HCT116 (cell line): ENCODE data around the gene ZNF521.

Experiments
- ELF1 ChIP-seq: IDR thresholded peaks from 2 replicates; pipeline ENCODE4 v1.6.1; 2012; ENCODE audit warnings: low read depth, borderline replicate concordance
- POLR2A ChIP-seq: IDR thresholded peaks from 2 replicates; pipeline ENCODE4 v1.7.0; 2011; ENCODE audit warnings: borderline replicate concordance; ENCODE audit not compliant: insufficient read depth, insufficient read length; ENCODE audit errors: extremely low read depth
- TF ChIP-seq, protein P1 (sequence below), 3 experiments: fragments of 200-600 bp in 1 of 3; sonication (generic) in 1 of 3; IDR thresholded peaks in 2 of 3; conservative IDR thresholded peaks in 1 of 3; 2 replicates each; pipeline ENCODE4 v1.5.1; 2012 to 2017; ENCODE audit warnings: low read depth in 2 of 3, low read length in 2 of 3, antibody characterized with exemption in 1 of 3, borderline replicate concordance in 1 of 3, control low read depth in 1 of 3, mild to moderate bottlenecking in 1 of 3, mixed read lengths in 1 of 3, mixed run types in 1 of 3, moderate library complexity in 1 of 3; ENCODE audit not compliant: insufficient read depth in 1 of 3
- TF ChIP-seq, protein P2 (sequence below): IDR thresholded peaks from 2 replicates; pipeline ENCODE4 v1.6.1; 2012; ENCODE audit warnings: low read depth
- TF ChIP-seq, protein P3 (sequence below): IDR thresholded peaks from 2 replicates; pipeline ENCODE4 v1.6.1; 2011; ENCODE audit warnings: mild to moderate bottlenecking, low read length, moderate library complexity; ENCODE audit not compliant: insufficient replicate concordance; ENCODE audit errors: extremely low read depth

DNA sequence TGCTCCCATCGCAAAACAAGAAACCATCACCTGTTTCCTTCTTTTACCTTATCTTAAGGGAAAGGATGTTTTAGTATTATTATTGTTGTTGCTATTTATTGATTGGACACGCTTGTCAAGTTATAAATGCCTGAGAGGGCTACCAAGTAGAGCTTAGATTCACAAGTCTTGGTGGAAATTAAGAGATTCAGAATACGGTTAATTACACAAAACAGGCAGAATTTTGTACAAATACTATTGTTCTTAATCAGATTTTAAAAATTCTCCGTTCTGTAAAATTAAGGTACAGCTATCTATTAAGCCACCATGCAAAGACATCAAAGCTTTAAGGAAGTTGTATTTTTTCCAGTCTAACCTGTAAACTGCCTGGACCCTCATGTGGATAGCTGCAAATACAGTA lies 1.1 kb upstream of the ZNF521 start:
- TF ChIP-seq ELF1 (no peak), POLR2A (no peak)
- TF ChIP-seq, protein P1, sequence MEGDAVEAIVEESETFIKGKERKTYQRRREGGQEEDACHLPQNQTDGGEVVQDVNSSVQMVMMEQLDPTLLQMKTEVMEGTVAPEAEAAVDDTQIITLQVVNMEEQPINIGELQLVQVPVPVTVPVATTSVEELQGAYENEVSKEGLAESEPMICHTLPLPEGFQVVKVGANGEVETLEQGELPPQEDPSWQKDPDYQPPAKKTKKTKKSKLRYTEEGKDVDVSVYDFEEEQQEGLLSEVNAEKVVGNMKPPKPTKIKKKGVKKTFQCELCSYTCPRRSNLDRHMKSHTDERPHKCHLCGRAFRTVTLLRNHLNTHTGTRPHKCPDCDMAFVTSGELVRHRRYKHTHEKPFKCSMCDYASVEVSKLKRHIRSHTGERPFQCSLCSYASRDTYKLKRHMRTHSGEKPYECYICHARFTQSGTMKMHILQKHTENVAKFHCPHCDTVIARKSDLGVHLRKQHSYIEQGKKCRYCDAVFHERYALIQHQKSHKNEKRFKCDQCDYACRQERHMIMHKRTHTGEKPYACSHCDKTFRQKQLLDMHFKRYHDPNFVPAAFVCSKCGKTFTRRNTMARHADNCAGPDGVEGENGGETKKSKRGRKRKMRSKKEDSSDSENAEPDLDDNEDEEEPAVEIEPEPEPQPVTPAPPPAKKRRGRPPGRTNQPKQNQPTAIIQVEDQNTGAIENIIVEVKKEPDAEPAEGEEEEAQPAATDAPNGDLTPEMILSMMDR (IDR thresholded peaks at IDR 0.05 in 2 of 3, conservative IDR thresholded peaks at IDR 0.05 in 1 of 3; ENCODE audit: borderline replicate concordance in 1 of 3, insufficient read depth in 1 of 3, low read depth in 2 of 3, low read length in 2 of 3), result no peak
- TF ChIP-seq, protein P2, sequence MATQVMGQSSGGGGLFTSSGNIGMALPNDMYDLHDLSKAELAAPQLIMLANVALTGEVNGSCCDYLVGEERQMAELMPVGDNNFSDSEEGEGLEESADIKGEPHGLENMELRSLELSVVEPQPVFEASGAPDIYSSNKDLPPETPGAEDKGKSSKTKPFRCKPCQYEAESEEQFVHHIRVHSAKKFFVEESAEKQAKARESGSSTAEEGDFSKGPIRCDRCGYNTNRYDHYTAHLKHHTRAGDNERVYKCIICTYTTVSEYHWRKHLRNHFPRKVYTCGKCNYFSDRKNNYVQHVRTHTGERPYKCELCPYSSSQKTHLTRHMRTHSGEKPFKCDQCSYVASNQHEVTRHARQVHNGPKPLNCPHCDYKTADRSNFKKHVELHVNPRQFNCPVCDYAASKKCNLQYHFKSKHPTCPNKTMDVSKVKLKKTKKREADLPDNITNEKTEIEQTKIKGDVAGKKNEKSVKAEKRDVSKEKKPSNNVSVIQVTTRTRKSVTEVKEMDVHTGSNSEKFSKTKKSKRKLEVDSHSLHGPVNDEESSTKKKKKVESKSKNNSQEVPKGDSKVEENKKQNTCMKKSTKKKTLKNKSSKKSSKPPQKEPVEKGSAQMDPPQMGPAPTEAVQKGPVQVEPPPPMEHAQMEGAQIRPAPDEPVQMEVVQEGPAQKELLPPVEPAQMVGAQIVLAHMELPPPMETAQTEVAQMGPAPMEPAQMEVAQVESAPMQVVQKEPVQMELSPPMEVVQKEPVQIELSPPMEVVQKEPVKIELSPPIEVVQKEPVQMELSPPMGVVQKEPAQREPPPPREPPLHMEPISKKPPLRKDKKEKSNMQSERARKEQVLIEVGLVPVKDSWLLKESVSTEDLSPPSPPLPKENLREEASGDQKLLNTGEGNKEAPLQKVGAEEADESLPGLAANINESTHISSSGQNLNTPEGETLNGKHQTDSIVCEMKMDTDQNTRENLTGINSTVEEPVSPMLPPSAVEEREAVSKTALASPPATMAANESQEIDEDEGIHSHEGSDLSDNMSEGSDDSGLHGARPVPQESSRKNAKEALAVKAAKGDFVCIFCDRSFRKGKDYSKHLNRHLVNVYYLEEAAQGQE, result no peak
- TF ChIP-seq, protein P3, sequence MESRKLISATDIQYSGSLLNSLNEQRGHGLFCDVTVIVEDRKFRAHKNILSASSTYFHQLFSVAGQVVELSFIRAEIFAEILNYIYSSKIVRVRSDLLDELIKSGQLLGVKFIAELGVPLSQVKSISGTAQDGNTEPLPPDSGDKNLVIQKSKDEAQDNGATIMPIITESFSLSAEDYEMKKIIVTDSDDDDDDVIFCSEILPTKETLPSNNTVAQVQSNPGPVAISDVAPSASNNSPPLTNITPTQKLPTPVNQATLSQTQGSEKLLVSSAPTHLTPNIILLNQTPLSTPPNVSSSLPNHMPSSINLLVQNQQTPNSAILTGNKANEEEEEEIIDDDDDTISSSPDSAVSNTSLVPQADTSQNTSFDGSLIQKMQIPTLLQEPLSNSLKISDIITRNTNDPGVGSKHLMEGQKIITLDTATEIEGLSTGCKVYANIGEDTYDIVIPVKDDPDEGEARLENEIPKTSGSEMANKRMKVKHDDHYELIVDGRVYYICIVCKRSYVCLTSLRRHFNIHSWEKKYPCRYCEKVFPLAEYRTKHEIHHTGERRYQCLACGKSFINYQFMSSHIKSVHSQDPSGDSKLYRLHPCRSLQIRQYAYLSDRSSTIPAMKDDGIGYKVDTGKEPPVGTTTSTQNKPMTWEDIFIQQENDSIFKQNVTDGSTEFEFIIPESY, result no peak
